HG02571 (cell line): ENCODE measurements around the gene TRIM72.
A peak's percentile ranks its signal among the peaks of the same experiment; 100 is the strongest.
"Not testable (repeated sequence)": the region's sequence is repeated elsewhere in the genome, so short reads cannot be mapped to it uniquely, and the experiment has no call there.

ENCODE experiments used
- ATAC-seq: cut with Tn5 transposase; IDR thresholded peaks from one replicate; pipeline ENCODE4 v1.9.1; 2021; ENCODE audit warnings: mild to moderate bottlenecking, moderate library complexity; ENCODE audit not compliant: unreplicated experiment

Gene TRIM72, protein sequence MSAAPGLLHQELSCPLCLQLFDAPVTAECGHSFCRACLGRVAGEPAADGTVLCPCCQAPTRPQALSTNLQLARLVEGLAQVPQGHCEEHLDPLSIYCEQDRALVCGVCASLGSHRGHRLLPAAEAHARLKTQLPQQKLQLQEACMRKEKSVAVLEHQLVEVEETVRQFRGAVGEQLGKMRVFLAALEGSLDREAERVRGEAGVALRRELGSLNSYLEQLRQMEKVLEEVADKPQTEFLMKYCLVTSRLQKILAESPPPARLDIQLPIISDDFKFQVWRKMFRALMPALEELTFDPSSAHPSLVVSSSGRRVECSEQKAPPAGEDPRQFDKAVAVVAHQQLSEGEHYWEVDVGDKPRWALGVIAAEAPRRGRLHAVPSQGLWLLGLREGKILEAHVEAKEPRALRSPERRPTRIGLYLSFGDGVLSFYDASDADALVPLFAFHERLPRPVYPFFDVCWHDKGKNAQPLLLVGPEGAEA

GRCh38 chr16:31213877-31214707 is at the start of gene TRIM72:
TRIM72 (plus strand) TSS chr16:31214119; CDS start chr16:31214739, 620 bp downstream.
- ATAC-seq: no peak

- no peak for ATAC-seq
Observed at GRCh38 chr16:31167315-31167714, 46.6 kb upstream of the TRIM72 start.

DNA sequence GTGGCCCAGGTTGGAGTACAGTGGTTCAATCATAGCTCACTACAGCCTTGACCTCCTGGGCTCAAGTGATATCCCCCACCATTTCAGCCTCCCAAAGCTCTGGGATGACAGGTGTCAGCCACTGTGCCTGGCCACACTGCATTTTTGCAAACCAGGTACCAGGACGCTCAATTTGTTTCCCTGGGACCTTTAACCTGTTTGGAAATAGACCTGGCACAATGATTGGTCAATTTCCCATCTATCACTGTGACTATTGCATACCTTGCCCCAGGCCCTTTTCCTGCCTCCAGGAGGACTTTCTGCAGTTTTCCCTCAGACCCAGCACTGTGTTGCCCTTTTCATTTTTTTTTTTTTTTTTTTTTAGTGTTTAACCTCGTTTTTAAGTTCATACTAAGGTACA is 45.1 kb upstream of the TRIM72 start:
- ATAC-seq: no peak

- not testable (repeated sequence) for ATAC-seq
Observed at GRCh38 chr16:31170048-31170447, 43.9 kb upstream of the TRIM72 start.

DNA sequence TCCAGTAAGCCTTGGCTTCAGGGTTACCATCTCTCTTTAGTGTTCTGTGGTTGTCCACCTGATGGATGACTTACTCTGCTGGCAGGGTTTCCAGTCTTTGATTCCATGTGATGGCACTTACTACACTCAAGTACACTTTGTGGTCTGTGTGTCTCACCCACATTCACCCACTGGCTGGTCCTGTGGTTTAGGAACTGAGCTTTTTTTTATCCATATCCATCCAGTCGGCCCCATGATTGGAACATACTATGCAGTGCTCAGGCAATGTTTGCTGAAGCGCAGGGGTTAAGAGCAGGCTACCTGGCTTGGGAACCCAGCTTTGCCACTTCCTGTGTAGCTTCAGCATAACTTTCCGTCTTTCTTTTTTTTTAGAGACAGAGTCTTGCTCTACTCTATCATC is 36.8 kb upstream of the TRIM72 start:
- ATAC-seq: no peak

DNA sequence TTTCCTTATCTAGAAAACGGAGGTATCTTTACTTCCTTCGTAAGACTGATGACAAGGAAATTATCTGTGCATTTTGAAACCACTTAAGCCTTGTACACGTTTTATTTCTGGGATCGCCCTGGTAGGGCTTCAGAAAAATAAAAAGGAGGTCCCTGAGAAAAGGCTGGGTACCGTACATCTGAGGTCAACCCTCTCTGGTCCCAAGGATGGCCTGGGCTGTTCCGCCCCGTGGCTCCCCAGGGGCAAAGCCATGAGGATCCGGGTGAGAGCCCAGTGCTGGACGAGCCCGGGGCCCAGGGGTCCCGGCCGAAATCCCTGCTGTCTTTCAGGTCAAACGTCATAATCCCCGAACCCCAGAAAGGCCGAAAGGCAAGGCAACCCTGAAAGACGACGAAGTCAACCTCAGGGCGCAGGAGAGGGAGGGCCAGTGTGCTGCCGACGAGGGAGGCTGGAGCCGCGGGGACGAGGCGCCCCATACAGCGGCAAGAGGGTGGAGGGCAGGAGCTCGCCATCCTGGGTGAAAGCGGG is 34.6 kb upstream of the TRIM72 start:
- ATAC-seq: no peak

DNA sequence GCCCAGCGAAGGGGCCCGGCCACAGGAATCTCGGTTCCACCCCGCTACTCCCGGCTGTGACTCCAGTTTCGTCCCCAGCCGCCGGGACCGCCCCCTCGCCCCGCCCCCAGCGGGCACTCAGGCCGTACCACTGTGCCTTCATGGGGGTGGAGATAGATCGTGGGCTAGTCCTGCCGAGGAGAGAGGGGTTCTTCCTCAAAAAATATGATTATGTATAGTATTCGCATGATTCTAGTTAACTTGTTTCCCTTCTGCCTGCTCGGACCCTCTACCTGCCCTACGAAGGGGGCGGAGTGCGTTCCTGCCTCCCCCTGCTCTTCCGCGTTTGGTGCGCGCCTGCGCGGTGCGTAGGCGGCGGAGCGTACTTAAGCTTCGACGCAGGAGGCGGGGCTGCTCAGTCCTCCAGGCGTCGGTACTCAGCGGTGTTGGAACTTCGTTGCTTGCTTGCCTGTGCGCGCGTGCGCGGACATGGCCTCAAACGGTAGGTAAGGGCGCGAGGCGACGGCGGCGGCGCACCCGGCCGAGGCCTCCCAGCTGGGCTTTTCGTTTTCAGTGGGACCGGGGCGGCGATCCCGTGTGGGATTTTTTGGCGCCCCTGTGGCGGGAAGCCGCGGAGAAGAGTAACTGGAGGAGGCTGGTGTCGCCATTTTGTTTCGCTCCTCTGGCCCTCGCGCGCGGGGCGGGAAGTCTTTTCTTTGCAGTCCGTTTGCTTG is 34.0 kb upstream of the TRIM72 start, which contains the start of gene FUS:
FUS (plus strand) TSS at position 393 of the 713 bp plus-strand sequence; CDS start at position 469, 76 bp downstream.
- peak; percentile 54 for ATAC-seq

DNA sequence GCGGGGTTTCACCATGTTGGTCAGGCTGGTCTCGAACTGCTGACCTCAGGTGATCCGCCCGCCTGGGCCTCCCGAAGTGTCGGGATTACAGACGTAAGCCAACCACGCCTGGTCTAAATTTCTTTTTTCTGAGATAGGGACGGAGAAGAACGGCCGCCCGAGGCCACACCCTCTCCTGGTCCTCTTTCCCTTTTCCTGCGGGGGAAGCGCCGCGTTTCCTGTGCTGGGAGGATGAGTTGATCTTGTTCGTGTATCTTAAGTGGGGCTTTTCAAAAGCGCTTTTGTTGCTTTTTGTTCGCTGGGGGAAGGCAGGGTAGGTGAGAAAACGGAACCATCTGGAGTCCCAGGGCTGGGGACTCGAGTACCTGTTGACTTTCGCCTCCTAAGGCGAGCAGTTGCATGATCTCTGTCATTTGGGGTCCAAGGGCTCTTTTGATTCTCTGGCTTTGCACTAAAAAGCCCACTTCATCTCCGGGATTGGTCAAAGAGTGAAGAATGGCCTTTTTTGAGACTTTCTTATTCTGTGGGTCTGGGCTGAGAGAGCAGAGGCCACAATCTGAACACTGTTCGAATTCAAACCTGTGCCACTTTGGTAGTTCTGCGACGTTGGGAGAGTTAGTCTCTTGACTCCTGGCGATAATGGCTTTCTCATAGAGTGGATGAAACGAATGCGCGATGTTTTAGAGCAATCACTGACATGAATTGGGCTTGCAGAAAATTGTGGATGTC is 32.7 kb upstream of the TRIM72 start:
- no peak for ATAC-seq

- ATAC-seq: no peak
Observed at GRCh38 chr16:31182391-31182790, 31.5 kb upstream of the TRIM72 start.

- no peak for ATAC-seq
Observed at GRCh38 chr16:31183432-31184428, 30.2 kb upstream of the TRIM72 start.

DNA sequence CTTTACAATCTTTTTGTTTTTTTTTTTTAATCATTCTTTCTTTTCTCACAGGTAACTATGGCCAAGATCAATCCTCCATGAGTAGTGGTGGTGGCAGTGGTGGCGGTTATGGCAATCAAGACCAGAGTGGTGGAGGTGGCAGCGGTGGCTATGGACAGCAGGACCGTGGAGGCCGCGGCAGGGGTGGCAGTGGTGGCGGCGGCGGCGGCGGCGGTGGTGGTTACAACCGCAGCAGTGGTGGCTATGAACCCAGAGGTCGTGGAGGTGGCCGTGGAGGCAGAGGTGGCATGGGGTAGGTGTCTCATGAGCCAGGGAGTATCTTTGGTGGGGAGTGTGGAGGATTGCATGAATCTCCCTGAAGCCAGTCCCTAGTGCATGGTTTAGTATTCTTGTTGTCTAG is 29.0 kb upstream of the TRIM72 start:
- no peak for ATAC-seq

DNA sequence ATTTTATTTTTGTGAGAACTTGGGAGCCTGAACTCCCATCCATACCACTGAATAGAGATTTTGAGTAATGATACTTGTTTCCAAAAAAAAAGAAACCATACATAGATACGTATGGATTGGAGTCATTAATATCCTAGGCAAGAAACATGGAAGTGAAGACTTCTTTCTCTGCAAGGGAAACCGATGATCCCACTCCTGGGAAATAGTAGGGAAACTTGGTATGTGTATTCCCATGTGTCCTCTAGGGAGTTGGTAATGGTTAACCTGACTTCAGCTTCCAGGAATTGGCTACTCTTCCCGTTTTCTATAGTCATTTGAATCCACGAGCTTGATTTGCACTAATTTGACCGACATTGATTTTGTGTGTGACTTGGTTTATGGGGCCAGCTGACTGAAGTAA is 28.6 kb upstream of the TRIM72 start:
- no peak for ATAC-seq

DNA sequence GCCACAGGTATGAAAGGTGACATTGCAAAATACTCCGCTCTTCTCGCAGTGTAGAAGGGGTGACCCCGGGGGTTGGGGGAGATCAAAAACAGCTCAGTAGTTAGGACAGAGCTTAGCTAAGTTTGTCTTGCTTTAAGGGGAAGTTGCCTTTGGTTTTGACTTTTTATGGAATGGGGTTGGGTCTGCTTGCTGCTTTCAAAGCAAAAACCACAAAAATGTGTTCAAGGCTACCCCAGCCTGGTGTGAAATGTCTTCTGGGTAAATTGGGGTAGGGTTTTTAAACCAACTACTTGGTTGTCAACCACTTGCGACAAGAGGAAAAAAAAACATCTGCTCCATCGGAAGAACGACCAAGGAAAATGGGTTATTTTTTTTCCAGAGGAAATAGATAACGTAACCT is 27.7 kb upstream of the TRIM72 start:
- ATAC-seq: no peak

DNA sequence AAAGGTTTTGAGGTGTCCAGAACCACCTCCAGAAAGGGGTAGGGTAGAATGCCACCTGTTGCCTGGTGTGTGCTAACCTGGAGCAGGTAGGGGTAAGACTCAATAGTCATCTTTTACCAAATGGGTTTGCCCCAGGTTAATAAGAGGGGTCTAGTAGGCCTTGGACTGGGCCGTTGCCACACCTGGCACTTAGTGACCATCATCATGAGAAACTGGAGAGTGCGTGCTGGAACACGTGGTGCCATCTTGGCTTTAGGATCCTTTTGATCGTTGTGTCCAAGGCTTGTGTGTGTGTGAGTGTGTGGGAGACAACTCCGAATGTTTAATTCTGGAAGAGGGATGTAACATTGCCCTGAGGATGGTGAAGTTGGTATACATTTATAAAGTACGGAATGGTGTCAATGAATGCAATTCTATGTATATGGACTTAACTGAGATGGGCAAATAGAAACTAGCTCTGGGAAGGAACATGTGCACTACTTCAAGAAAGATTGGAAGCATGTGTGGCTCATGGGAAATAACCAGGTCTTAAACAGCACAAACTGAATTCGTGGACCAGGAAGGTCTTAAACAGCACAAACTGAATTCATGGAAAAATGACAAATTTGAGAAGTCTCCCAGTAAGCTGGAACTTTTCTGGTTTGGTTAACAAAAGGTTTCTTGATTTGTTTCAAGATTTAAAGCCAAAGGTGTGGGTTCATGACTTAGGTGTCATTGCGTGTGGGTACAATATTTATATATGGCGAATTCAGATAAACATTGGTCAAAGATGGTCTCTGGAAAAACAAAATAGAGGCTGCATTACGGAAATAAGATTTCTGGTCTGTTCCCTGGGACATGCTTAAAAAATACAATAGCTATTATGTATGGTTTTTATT is 26.8 kb upstream of the TRIM72 start:
- no peak for ATAC-seq

- no peak for ATAC-seq
Observed at GRCh38 chr16:31187808-31188189, 26.1 kb upstream of the TRIM72 start.

GRCh38 chr16:31188450-31189411 is 25.2 kb upstream of the TRIM72 start:
- ATAC-seq: no peak

DNA sequence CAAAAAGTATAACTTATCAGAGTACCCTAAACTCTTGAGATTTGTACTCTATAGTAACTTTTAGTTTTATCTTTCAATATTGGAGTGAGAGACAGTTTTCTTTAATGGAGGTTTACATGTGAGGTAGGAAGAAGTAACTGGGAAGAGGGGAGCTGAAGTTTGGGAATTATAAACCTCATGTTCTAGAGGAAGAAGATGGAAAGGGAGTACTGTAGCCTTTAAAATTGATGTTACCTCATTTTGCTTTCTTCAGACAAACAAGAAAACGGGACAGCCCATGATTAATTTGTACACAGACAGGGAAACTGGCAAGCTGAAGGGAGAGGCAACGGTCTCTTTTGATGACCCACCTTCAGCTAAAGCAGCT is 24.5 kb upstream of the TRIM72 start:
- ATAC-seq: no peak
